Activated naive CD4-positive, alpha-beta T cell treated with anti-CD3 and anti-CD28 coated beads, Interleukin-2, amount 10 ng/mL, durations not matched to agents 7 days and 5 days (primary cell): ENCODE results near the gene NDUFC2.
"Not testable (repeated sequence)": the region's sequence is repeated elsewhere in the genome, so short reads cannot be mapped to it uniquely, and the experiment has no call there.

ENCODE experiments used
- CTCF ChIA-PET: fragments of 350-600 bp; sonication (Branson Sonifier 250); formaldehyde crosslinking; loops from one replicate; lab custom pipeline; 2021; ENCODE audit warnings: antibody characterized with exemption; lab: Charles Lee
- DNase-seq: peaks from one replicate; pipeline ENCODE4 v3.0.0-alpha.2; 2020
- H3K27ac Mint-ChIP-seq: one replicate; pipeline ENCODE4 v1.8.0; 2021; ENCODE audit warnings: mild to moderate bottlenecking, moderate library complexity, mixed read lengths
- H3K27me3 Mint-ChIP-seq: one replicate; pipeline ENCODE4 v1.8.0; 2021; ENCODE audit warnings: mild to moderate bottlenecking, mixed read lengths
- H3K36me3 Mint-ChIP-seq: one replicate; pipeline ENCODE4 v1.8.0; 2021; ENCODE audit warnings: mixed read lengths
- H3K4me1 Mint-ChIP-seq: one replicate; pipeline ENCODE4 v1.8.0; 2021; ENCODE audit warnings: mixed read lengths
- H3K4me3 Mint-ChIP-seq: one replicate; pipeline ENCODE4 v1.8.0; 2021; ENCODE audit warnings: mild to moderate bottlenecking, moderate library complexity, mixed read lengths
- H3K9me3 Mint-ChIP-seq: one replicate; pipeline ENCODE4 v1.8.0; 2021; ENCODE audit warnings: mixed read lengths

NDUFC2 gene

GRCh38 chr11:78054971-78055370, 24.7 kb downstream of the NDUFC2 start:
- Mint-ChIP-seq H3K4me1 (peaks cover 9% of the 10 kb centered on the region), H3K36me3 (no peaks in the 10 kb centered on the region), H3K4me3 (no peak overlapping the region), H3K9me3 (no peaks in the 10 kb centered on the region), H3K27me3 (no peaks in the 10 kb centered on the region), H3K27ac (no peak overlapping the region)
- CTCF ChIA-PET, result interaction anchor here (2.2 kb wide), 1 partner anchor 9 kb away, joined by 11 read pairs; no protein-coding TSS in a partner anchor
- DNase-seq, result no peak

GRCh38 chr11:78050964-78051831, 28.5 kb downstream of the NDUFC2 start:
- CTCF ChIA-PET, result interaction anchor here (0.6 kb wide), 1 partner anchor 65 kb away, joined by 3 read pairs; no protein-coding TSS in a partner anchor
- Mint-ChIP-seq H3K4me1 (peaks cover 12% of the 10 kb centered on the region), H3K36me3 (no peaks in the 10 kb centered on the region), H3K27ac (no peak overlapping the region), H3K27me3 (no peaks in the 10 kb centered on the region), H3K9me3 (no peaks in the 10 kb centered on the region), H3K4me3 (no peak overlapping the region)
- DNase-seq, result no peak

GRCh38 chr11:78049348-78049747, 30.3 kb downstream of the NDUFC2 start:
- CTCF ChIA-PET, result no interaction called here
- Mint-ChIP-seq H3K27ac (no peak overlapping the region), H3K27me3 (peaks cover 3% of the 10 kb centered on the region)

GRCh38 chr11:78048561-78048960, 31.1 kb downstream of the NDUFC2 start:
- Mint-ChIP-seq H3K9me3 (no peaks in the 10 kb centered on the region), H3K4me3 (no peak overlapping the region), H3K27me3 (peaks cover 10% of the 10 kb centered on the region), H3K27ac (no peak overlapping the region), H3K4me1 (peaks cover 20% of the 10 kb centered on the region), H3K36me3 (no peaks in the 10 kb centered on the region)
- DNase-seq, result no peak
- CTCF ChIA-PET, result interaction anchor here (4.5 kb wide), 1 partner anchor 48 kb away, joined by 25 read pairs; no protein-coding TSS in a partner anchor

More at GRCh38 chr11:78049348-78049747, 30.3 kb downstream of the NDUFC2 start:
- no peak for DNase-seq
- H3K4me3 Mint-ChIP-seq, result no peak overlapping the region
- no peaks in the 10 kb centered on the region for H3K9me3 Mint-ChIP-seq
- H3K36me3 Mint-ChIP-seq, result no peaks in the 10 kb centered on the region
- peaks cover 20% of the 10 kb centered on the region for H3K4me1 Mint-ChIP-seq

- CTCF ChIA-PET, result interaction anchor here (0.7 to 4.5 kb wide), 14 partner anchors 8 to 518 kb away, joined by 3 to 25 read pairs (median 4); partner anchors contain the start of genes ALG8 and INTS4
- Mint-ChIP-seq H3K4me3 (no peak overlapping the region), H3K9me3 (no peaks in the 10 kb centered on the region), H3K27ac (no peak overlapping the region), H3K4me1 (peaks cover 20% of the 10 kb centered on the region), H3K27me3 (peaks cover 13% of the 10 kb centered on the region), H3K36me3 (no peaks in the 10 kb centered on the region)
- DNase-seq, result no peak
Measured at GRCh38 chr11:78046486-78046854, 33.2 kb downstream of the NDUFC2 start.

GRCh38 chr11:78045851-78046485, 33.7 kb downstream of the NDUFC2 start:
- DNase-seq, result peak; percentile 75
- Mint-ChIP-seq H3K27ac (no peak overlapping the region), H3K4me3 (no peak overlapping the region), H3K9me3 (no peaks in the 10 kb centered on the region), H3K36me3 (no peaks in the 10 kb centered on the region), H3K27me3 (peaks cover 13% of the 10 kb centered on the region), H3K4me1 (peaks cover 16% of the 10 kb centered on the region)
- CTCF ChIA-PET, result interaction anchor here (0.6 to 4.5 kb wide), 17 partner anchors 9 to 527 kb away, joined by 3 to 25 read pairs (median 5); partner anchors contain the start of genes ALG8 and INTS4

- Mint-ChIP-seq H3K4me3 (no peak overlapping the region), H3K36me3 (no peaks in the 10 kb centered on the region), H3K4me1 (peaks cover 19% of the 10 kb centered on the region), H3K27ac (no peak overlapping the region), H3K27me3 (peaks cover 13% of the 10 kb centered on the region), H3K9me3 (no peaks in the 10 kb centered on the region)
- CTCF ChIA-PET, result interaction anchor here (1.3 to 4.5 kb wide), 6 partner anchors 10 to 529 kb away, joined by 3 to 25 read pairs (median 6); no protein-coding TSS in a partner anchor
- DNase-seq, result no peak
Measured at GRCh38 chr11:78044706-78045105, 35.0 kb downstream of the NDUFC2 start.

- H3K36me3 Mint-ChIP-seq, result no peaks in the 10 kb centered on the region
- H3K4me3 Mint-ChIP-seq, result no peak overlapping the region
- DNase-seq, result no peak
- no peaks in the 10 kb centered on the region for H3K9me3 Mint-ChIP-seq
- peaks cover 13% of the 10 kb centered on the region for H3K27me3 Mint-ChIP-seq
- H3K27ac Mint-ChIP-seq, result no peak overlapping the region
- H3K4me1 Mint-ChIP-seq, result peaks cover 21% of the 10 kb centered on the region
- CTCF ChIA-PET, result interaction anchor here (1.0 to 2.1 kb wide), 2 partner anchors 26 to 43 kb away, joined by 3 to 4 read pairs; no protein-coding TSS in a partner anchor
Measured at GRCh38 chr11:78041843-78042440, 37.7 kb downstream of the NDUFC2 start.

- H3K9me3 Mint-ChIP-seq, H3K27ac Mint-ChIP-seq, H3K36me3 Mint-ChIP-seq, H3K4me3 Mint-ChIP-seq, DNase-seq: not testable (repeated sequence)
- CTCF ChIA-PET, result interaction anchor here (1.0 to 2.1 kb wide), 2 partner anchors 27 to 42 kb away, joined by 3 to 4 read pairs; no protein-coding TSS in a partner anchor
- Mint-ChIP-seq H3K4me1 (peaks cover 18% of the 10 kb centered on the region), H3K27me3 (peaks cover 13% of the 10 kb centered on the region)
Measured at GRCh38 chr11:78041380-78041719, 38.3 kb downstream of the NDUFC2 start.

- Mint-ChIP-seq H3K9me3 (no peaks in the 10 kb centered on the region), H3K36me3 (no peaks in the 10 kb centered on the region), H3K27ac (no peak overlapping the region), H3K4me3 (no peak overlapping the region), H3K27me3 (peaks cover 13% of the 10 kb centered on the region), H3K4me1 (peaks cover 14% of the 10 kb centered on the region)
- no peak for DNase-seq
- CTCF ChIA-PET, result interaction anchor here (2.1 kb wide), 1 partner anchor 27 kb away, joined by 4 read pairs; no protein-coding TSS in a partner anchor
Measured at GRCh38 chr11:78040691-78041379, 38.8 kb downstream of the NDUFC2 start.

GRCh38 chr11:78039919-78040671, 39.6 kb downstream of the NDUFC2 start:
- no peak overlapping the region for H3K4me3 Mint-ChIP-seq
- no peaks in the 10 kb centered on the region for H3K36me3 Mint-ChIP-seq
- DNase-seq, result no peak
- H3K4me1 Mint-ChIP-seq, result peaks cover 10% of the 10 kb centered on the region
- peaks cover 10% of the 10 kb centered on the region for H3K27me3 Mint-ChIP-seq
- H3K27ac Mint-ChIP-seq, result no peak overlapping the region
- CTCF ChIA-PET, result interaction anchor here (1.0 kb wide), 1 partner anchor 31 kb away, joined by 3 read pairs; no protein-coding TSS in a partner anchor
- no peaks in the 10 kb centered on the region for H3K9me3 Mint-ChIP-seq

GRCh38 chr11:78039391-78039918, 40.2 kb downstream of the NDUFC2 start:
- DNase-seq, result no peak
- Mint-ChIP-seq H3K27ac (no peak overlapping the region), H3K36me3 (no peaks in the 10 kb centered on the region), H3K9me3 (no peaks in the 10 kb centered on the region), H3K27me3 (peaks cover 10% of the 10 kb centered on the region), H3K4me3 (no peak overlapping the region), H3K4me1 (peaks cover 10% of the 10 kb centered on the region)
- CTCF ChIA-PET, result interaction anchor here (1.0 kb wide), 1 partner anchor 30 kb away, joined by 3 read pairs; no protein-coding TSS in a partner anchor
